GM12873 (cell line): ENCODE data around the gene PARK7.

ENCODE experiments used
- CTCF ChIP-seq: IDR thresholded peaks from 2 replicates; pipeline ENCODE4 v1.5.1; 2012; ENCODE audit warnings: low read depth, mild to moderate bottlenecking, moderate library complexity, low read length, control low read depth; ENCODE audit not compliant: insufficient read depth; ENCODE audit errors: missing control alignments

The PARK7 gene

GRCh38 chr1:7980984-7981383 is 19.5 kb downstream of the PARK7 start:
- TF ChIP-seq CTCF: no peak

- TF ChIP-seq CTCF: no peak
Measured at GRCh38 chr1:7983086-7983778, 21.7 kb downstream of the PARK7 start.

GRCh38 chr1:7984811-7985210 is 23.3 kb downstream of the PARK7 start:
- no peak for TF ChIP-seq CTCF

GRCh38 chr1:7985851-7986612 is 24.5 kb downstream of the PARK7 start:
- no peak for TF ChIP-seq CTCF

- no peak for TF ChIP-seq CTCF
Measured at GRCh38 chr1:7987528-7987927, 26.0 kb downstream of the PARK7 start.

- no peak for TF ChIP-seq CTCF
Measured at GRCh38 chr1:7988576-7988975, 27.1 kb downstream of the PARK7 start.

- no peak for TF ChIP-seq CTCF
Measured at GRCh38 chr1:7989762-7990428, 28.4 kb downstream of the PARK7 start.
